Suprapubic skin (tissue), 3 donors: ENCODE measurements around the gene ARVCF.

Experiments
- CTCF ChIP-seq, 2 donors: fragments of 200-600 bp in 1 of 2; fragments of 450-650 bp in 1 of 2; sonication (generic) in 1 of 2; IDR thresholded peaks; one replicate each; pipeline ENCODE4 v1.5.1; 2016 to 2019; ENCODE audit warnings: antibody characterized with exemption in 2 of 2, mild to moderate bottlenecking in 1 of 2, moderate library complexity in 1 of 2
- EP300 ChIP-seq: sonication (generic); formaldehyde crosslinking; IDR thresholded peaks from one replicate; pipeline ENCODE4 v1.6.1; 2017; ENCODE audit warnings: antibody characterized with exemption

- TF ChIP-seq CTCF (IDR thresholded peaks at IDR 0.05): no peak
- TF ChIP-seq EP300: no peak
Measured at GRCh38 chr22:19923914-19924513, 92.6 kb downstream of the ARVCF start.
